Upper lobe of right lung (tissue), 1 donor: ENCODE data around the gene RBM8A. TPM values are rescaled to one million over a fixed set of nuclear protein-coding genes. Genes with fewer than 3 reads are reported as not detected.

Source experiments
- ATAC-seq: fragments of 200-7000 bp; cut with Tn5 transposase; one replicate; pipeline ENCODE4 v1.9.1; 2020; ENCODE audit warnings: mild to moderate bottlenecking, moderate library complexity
- DNase-seq: peaks from one replicate; pipeline ENCODE4 v3.0.0-alpha.2; 2020
- H3K27ac ChIP-seq: fragments of 200-600 bp; one replicate; pipeline ENCODE4 v1.8.0; 2022
- H3K27me3 ChIP-seq: fragments of 200-600 bp; one replicate; pipeline ENCODE4 v1.8.0; 2022; ENCODE audit warnings: mild to moderate bottlenecking
- H3K36me3 ChIP-seq: fragments of 200-600 bp; one replicate; pipeline ENCODE4 v1.8.0; 2022
- H3K4me1 ChIP-seq: fragments of 200-600 bp; one replicate; pipeline ENCODE4 v1.8.0; 2022
- H3K4me3 ChIP-seq: fragments of 200-600 bp; one replicate; pipeline ENCODE4 v1.8.0; 2022; ENCODE audit warnings: mild to moderate bottlenecking
- H3K9me3 ChIP-seq: fragments of 200-600 bp; one replicate; pipeline ENCODE4 v1.8.0; 2022
- intact Hi-C: fragments of 100-400 bp; cut with DNase I; formaldehyde crosslinking; loops from one replicate; pipeline ENCODE4 v1.11.0; 2022
- total RNA-seq: library from RNA; stranded (reverse); fragmentation: NEBNext Ultra II Directional; extraction: Animal tissue kit (Norgen Biotek cat#: 25700); gene quantifications from one replicate; pipeline ENCODE4 v1.2.1, GENCODE V29; 2021
- TF ChIP-seq, protein P1 (sequence below): fragments of 200-600 bp; IDR thresholded peaks from one replicate; pipeline ENCODE4 v1.8.0; 2022; ENCODE audit warnings: antibody characterized with exemption
- donor health status: DM: no; HTN: yes; CAD: no; lungs with severe emphysema.

The RBM8A gene
- total RNA-seq, 1 donor from 2014 or later = 102 TPM

GRCh38 chr1:145906954-145907753, 20.1 kb downstream of the RBM8A start:
- ATAC-seq (no peak), DNase-seq (peak; percentile 29)
- TF ChIP-seq, protein P1, sequence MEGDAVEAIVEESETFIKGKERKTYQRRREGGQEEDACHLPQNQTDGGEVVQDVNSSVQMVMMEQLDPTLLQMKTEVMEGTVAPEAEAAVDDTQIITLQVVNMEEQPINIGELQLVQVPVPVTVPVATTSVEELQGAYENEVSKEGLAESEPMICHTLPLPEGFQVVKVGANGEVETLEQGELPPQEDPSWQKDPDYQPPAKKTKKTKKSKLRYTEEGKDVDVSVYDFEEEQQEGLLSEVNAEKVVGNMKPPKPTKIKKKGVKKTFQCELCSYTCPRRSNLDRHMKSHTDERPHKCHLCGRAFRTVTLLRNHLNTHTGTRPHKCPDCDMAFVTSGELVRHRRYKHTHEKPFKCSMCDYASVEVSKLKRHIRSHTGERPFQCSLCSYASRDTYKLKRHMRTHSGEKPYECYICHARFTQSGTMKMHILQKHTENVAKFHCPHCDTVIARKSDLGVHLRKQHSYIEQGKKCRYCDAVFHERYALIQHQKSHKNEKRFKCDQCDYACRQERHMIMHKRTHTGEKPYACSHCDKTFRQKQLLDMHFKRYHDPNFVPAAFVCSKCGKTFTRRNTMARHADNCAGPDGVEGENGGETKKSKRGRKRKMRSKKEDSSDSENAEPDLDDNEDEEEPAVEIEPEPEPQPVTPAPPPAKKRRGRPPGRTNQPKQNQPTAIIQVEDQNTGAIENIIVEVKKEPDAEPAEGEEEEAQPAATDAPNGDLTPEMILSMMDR = no peak
- Histone ChIP-seq H3K4me1 (no peaks in the 10 kb centered on the region), H3K36me3 (peaks cover 17% of the 10 kb centered on the region), H3K4me3 (no peak overlapping the region), H3K27ac (no peak overlapping the region), H3K27me3 (no peaks in the 10 kb centered on the region), H3K9me3 (no peaks in the 10 kb centered on the region)
- intact Hi-C loops = no loop called here

- no peak for ATAC-seq
- H3K4me3 ChIP-seq = no peak overlapping the region
- no peaks in the 10 kb centered on the region for H3K4me1 ChIP-seq
- H3K36me3 ChIP-seq = no peaks in the 10 kb centered on the region
- no peaks in the 10 kb centered on the region for H3K27me3 ChIP-seq
- no peaks in the 10 kb centered on the region for H3K9me3 ChIP-seq
- no peak for DNase-seq
- TF ChIP-seq, protein P1 = no peak
- intact Hi-C loops = no loop called here
- H3K27ac ChIP-seq = no peak overlapping the region
Measured at GRCh38 chr1:145901312-145902021, 25.8 kb downstream of the RBM8A start.

GRCh38 chr1:145898756-145899155, 28.5 kb downstream of the RBM8A start:
- TF ChIP-seq, protein P1 = no peak
- Histone ChIP-seq H3K4me3 (no peak overlapping the region), H3K27me3 (no peaks in the 10 kb centered on the region), H3K27ac (no peak overlapping the region), H3K36me3 (no peaks in the 10 kb centered on the region), H3K4me1 (no peaks in the 10 kb centered on the region), H3K9me3 (no peaks in the 10 kb centered on the region)
- ATAC-seq (no peak), DNase-seq (peak; percentile 44)
- intact Hi-C loops = loop anchor here (10.0 kb wide), 1 partner anchor 116 kb away; no protein-coding TSS in a partner anchor

DNA sequence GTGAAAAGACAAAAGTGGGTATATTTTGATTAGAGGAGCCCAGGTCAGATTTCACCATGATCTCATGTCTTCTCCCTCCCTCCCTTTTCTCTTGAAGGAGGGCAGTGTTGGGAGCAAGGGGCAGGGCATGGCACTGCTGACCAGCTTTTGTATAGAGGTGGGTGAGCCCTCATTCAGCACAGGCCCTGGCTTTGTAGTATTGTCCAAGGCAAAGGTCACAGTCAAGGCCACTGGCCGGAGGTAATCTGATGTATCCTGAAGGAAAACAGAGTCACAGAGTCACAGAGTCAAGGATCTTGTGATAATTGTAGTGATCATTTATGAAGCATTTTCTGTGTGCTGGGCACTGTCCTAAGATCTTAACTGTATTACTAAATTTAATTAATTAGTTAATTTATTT, 29.3 kb downstream of the RBM8A start:
- H3K4me3 ChIP-seq = no peak overlapping the region

DNA sequence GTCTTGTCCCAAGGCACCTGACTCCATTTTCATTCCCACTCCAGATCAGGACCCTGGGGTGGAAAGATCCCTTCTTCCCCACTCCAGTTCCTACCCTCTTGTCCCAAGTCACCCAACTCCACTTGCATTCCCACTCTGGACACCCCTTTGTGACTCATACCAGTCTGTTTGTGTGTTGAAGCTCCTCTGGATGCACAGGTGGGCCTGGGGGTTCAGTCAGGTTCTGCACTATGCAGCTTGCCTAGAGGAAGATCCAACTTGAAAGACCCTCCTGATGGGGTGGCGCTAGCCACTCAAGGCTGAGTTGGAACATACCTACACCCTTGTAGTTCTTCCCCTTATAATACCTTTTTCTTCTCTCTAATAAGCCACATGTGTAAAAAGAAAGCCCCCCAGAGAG, 31.8 kb downstream of the RBM8A start:
- DNase-seq (peak; percentile 16), ATAC-seq (no peak)
- H3K27me3 ChIP-seq = no peaks in the 10 kb centered on the region
- TF ChIP-seq, protein P1 = no peak
- no peak overlapping the region for H3K27ac ChIP-seq
- H3K36me3 ChIP-seq = no peaks in the 10 kb centered on the region
- no peaks in the 10 kb centered on the region for H3K9me3 ChIP-seq
- H3K4me1 ChIP-seq = peaks cover 26% of the 10 kb centered on the region
- no peak overlapping the region for H3K4me3 ChIP-seq
- intact Hi-C loops = loop anchor here (10.0 kb wide), 1 partner anchor 119 kb away; no protein-coding TSS in a partner anchor

More for the DNA sequence above, 29.3 kb downstream of the RBM8A start:
- peaks cover 4% of the 10 kb centered on the region for H3K4me1 ChIP-seq
- intact Hi-C loops = loop anchor here (10.0 kb wide), 1 partner anchor 117 kb away; no protein-coding TSS in a partner anchor
- H3K27ac ChIP-seq = no peak overlapping the region
- ATAC-seq = no peak
- H3K9me3 ChIP-seq = no peaks in the 10 kb centered on the region
- peak; percentile 22 for DNase-seq
- H3K27me3 ChIP-seq = no peaks in the 10 kb centered on the region
- H3K36me3 ChIP-seq = no peaks in the 10 kb centered on the region
- TF ChIP-seq, protein P1 = no peak
